Stimulated activated CD4-positive, alpha-beta T cell treated with anti-CD3 and anti-CD28 coated beads, TNF-alpha, amount 100 ng/mL, for 4 hours (primary cell): ENCODE data around the gene TMEM131.

Experiments used
- DNase-seq, 3 experiments: peaks; one replicate each; pipeline ENCODE4 v3.0.0-alpha.2; 2020; ENCODE audit warnings: low read depth in 3 of 3

Gene TMEM131

GRCh38 chr2:97760480-97761049 is 235.2 kb downstream of the TMEM131 start:
- no peak for DNase-seq

- no peak for DNase-seq
Observed at GRCh38 chr2:97759727-97760407, 235.9 kb downstream of the TMEM131 start.

- no peak for DNase-seq
Observed at GRCh38 chr2:97758131-97758705, 237.5 kb downstream of the TMEM131 start.

- DNase-seq = no peak
Observed at GRCh38 chr2:97757062-97757461, 238.7 kb downstream of the TMEM131 start.

GRCh38 chr2:97755491-97755890 is 240.3 kb downstream of the TMEM131 start:
- DNase-seq = no peak

- DNase-seq = no peak
Observed at GRCh38 chr2:97754690-97755346, 240.9 kb downstream of the TMEM131 start.

- DNase-seq = no peak
Observed at GRCh38 chr2:97752342-97753334, 243.1 kb downstream of the TMEM131 start.

- no peak for DNase-seq
Observed at GRCh38 chr2:97751752-97752151, 244.0 kb downstream of the TMEM131 start.

- DNase-seq = no peak
Observed at GRCh38 chr2:97750017-97750416, 245.7 kb downstream of the TMEM131 start.

- no peak for DNase-seq
Observed at GRCh38 chr2:97749581-97749980, 246.2 kb downstream of the TMEM131 start.

- DNase-seq = no peak
Observed at GRCh38 chr2:97747716-97748115, 248.0 kb downstream of the TMEM131 start.

GRCh38 chr2:97747285-97747684 is 248.5 kb downstream of the TMEM131 start:
- DNase-seq = no peak

GRCh38 chr2:97745474-97746174 is 250.1 kb downstream of the TMEM131 start:
- DNase-seq = no peak

- no peak for DNase-seq
Observed at GRCh38 chr2:97743913-97744312, 251.8 kb downstream of the TMEM131 start.

GRCh38 chr2:97742381-97742847 is 253.3 kb downstream of the TMEM131 start:
- no peak for DNase-seq

GRCh38 chr2:97741686-97742085 is 254.1 kb downstream of the TMEM131 start:
- DNase-seq = no peak

- DNase-seq = no peak
Observed at GRCh38 chr2:97741251-97741650, 254.5 kb downstream of the TMEM131 start.

GRCh38 chr2:97740590-97741182 is 255.1 kb downstream of the TMEM131 start:
- DNase-seq = no peak

GRCh38 chr2:97739893-97740245 is 255.9 kb downstream of the TMEM131 start:
- no peak for DNase-seq
